ENCODE data around the gene ALDH1B1.

DNA sequence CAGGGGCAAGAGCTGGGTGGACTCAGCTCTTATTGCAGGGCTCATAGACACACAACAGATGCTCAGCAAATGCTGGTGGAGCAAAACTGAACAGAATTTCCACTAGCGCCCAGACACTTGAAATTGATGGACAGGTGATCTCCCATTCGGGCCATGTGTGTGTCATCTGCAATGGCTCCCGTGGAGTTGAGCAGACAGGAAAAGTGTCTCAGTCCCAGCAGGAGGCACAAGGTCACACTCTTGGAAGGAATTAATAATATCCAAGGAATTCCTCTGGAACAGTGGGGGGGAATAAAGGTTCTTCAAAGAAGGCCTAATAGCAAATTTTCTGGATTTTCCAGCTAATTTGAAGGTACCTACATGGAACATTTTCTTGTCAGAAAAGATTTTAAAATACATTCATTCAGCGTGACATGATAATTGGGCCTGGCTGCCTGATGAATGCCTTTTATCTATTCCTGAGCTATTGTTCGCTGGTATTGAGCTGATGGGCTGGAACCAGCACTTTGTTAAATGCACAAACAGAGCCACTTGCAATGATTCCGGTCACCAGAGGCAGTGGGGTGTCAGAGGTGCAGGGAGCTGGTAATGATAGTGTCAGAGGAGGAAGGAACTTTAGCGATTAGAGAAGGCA, 31.5 kb upstream of the ALDH1B1 start:
- TF ChIP-seq, protein P1, sequence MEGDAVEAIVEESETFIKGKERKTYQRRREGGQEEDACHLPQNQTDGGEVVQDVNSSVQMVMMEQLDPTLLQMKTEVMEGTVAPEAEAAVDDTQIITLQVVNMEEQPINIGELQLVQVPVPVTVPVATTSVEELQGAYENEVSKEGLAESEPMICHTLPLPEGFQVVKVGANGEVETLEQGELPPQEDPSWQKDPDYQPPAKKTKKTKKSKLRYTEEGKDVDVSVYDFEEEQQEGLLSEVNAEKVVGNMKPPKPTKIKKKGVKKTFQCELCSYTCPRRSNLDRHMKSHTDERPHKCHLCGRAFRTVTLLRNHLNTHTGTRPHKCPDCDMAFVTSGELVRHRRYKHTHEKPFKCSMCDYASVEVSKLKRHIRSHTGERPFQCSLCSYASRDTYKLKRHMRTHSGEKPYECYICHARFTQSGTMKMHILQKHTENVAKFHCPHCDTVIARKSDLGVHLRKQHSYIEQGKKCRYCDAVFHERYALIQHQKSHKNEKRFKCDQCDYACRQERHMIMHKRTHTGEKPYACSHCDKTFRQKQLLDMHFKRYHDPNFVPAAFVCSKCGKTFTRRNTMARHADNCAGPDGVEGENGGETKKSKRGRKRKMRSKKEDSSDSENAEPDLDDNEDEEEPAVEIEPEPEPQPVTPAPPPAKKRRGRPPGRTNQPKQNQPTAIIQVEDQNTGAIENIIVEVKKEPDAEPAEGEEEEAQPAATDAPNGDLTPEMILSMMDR (IDR thresholded peaks at IDR 0.05; ENCODE audit: borderline replicate concordance, extremely low read depth, low read length, poor library complexity, severe bottlenecking) = no peak
- no peak for TF ChIP-seq EZH2 (IDR thresholded peaks at IDR 0.05; ENCODE audit: borderline replicate concordance, low read depth, low read length, severe bottlenecking)

Data from DND-41 (cell line).